ENCODE data around the gene SETD7. TPM values are rescaled to one million over a fixed set of nuclear protein-coding genes. Genes with fewer than 3 reads are reported as not detected.

SETD7 gene
- polyA plus RNA-seq, 4 donors: 11.6 to 32.3 (median 15.4) TPM

GRCh38 chr4:139514382-139515059 is 41.5 kb downstream of the SETD7 start:
- DNase-seq (ENCODE audit: low read depth in 4 of 4, low spot score in 3 of 4): no peak

GRCh38 chr4:139511320-139511719 is 44.7 kb downstream of the SETD7 start:
- no peak for DNase-seq (ENCODE audit: low read depth in 4 of 4, low spot score in 3 of 4)

GRCh38 chr4:139509727-139510410 is 46.1 kb downstream of the SETD7 start:
- DNase-seq (ENCODE audit: low read depth in 4 of 4, low spot score in 3 of 4): no peak

GRCh38 chr4:139508581-139509237 is 47.3 kb downstream of the SETD7 start:
- no peak for DNase-seq (ENCODE audit: low read depth in 4 of 4, low spot score in 3 of 4)

GRCh38 chr4:139506774-139507173 is 49.2 kb downstream of the SETD7 start:
- no peak for DNase-seq (ENCODE audit: low read depth in 4 of 4, low spot score in 3 of 4)

- no peak for DNase-seq (ENCODE audit: low read depth in 4 of 4, low spot score in 3 of 4)
Observed at GRCh38 chr4:139503622-139504166, 52.3 kb downstream of the SETD7 start.

- no peak for DNase-seq (ENCODE audit: low read depth in 4 of 4, low spot score in 3 of 4)
Observed at GRCh38 chr4:139501927-139502899, 53.8 kb downstream of the SETD7 start.

- DNase-seq (ENCODE audit: low read depth in 4 of 4, low spot score in 3 of 4): no peak
Observed at GRCh38 chr4:139501527-139501926, 54.5 kb downstream of the SETD7 start.

- DNase-seq (ENCODE audit: low read depth in 4 of 4, low spot score in 3 of 4): no peak
Observed at GRCh38 chr4:139501117-139501516, 54.9 kb downstream of the SETD7 start.

GRCh38 chr4:139499186-139499585 is 56.8 kb downstream of the SETD7 start:
- DNase-seq (ENCODE audit: low read depth in 4 of 4, low spot score in 3 of 4): no peak

- DNase-seq (ENCODE audit: low read depth in 4 of 4, low spot score in 3 of 4): no peak
Observed at GRCh38 chr4:139493176-139493575, 62.8 kb downstream of the SETD7 start.

GRCh38 chr4:139492429-139492828 is 63.6 kb downstream of the SETD7 start:
- no peak for DNase-seq (ENCODE audit: low read depth in 4 of 4, low spot score in 3 of 4)

GRCh38 chr4:139489638-139490037 is 66.4 kb downstream of the SETD7 start:
- DNase-seq (ENCODE audit: low read depth in 4 of 4, low spot score in 3 of 4): no peak

- DNase-seq (ENCODE audit: low read depth in 4 of 4, low spot score in 3 of 4): no peak
Observed at GRCh38 chr4:139488442-139488841, 67.6 kb downstream of the SETD7 start.

- DNase-seq (ENCODE audit: low read depth in 4 of 4, low spot score in 3 of 4): no peak
Observed at GRCh38 chr4:139484783-139485311, 71.2 kb downstream of the SETD7 start.

- DNase-seq (ENCODE audit: low read depth in 4 of 4, low spot score in 3 of 4): no peak
Observed at GRCh38 chr4:139483000-139483399, 73.0 kb downstream of the SETD7 start.

- DNase-seq (ENCODE audit: low read depth in 4 of 4, low spot score in 3 of 4): no peak
Observed at GRCh38 chr4:139481465-139481864, 74.6 kb downstream of the SETD7 start.

- no peak for DNase-seq (ENCODE audit: low read depth in 4 of 4, low spot score in 3 of 4)
Observed at GRCh38 chr4:139476363-139476762, 79.7 kb downstream of the SETD7 start.

- no peak for DNase-seq (ENCODE audit: low read depth in 4 of 4, low spot score in 3 of 4)
Observed at GRCh38 chr4:139472852-139473251, 83.2 kb downstream of the SETD7 start.

- no peak for DNase-seq (ENCODE audit: low read depth in 4 of 4, low spot score in 3 of 4)
Observed at GRCh38 chr4:139470997-139471665, 84.9 kb downstream of the SETD7 start.
